ENCODE results near the gene PKDCC.

GRCh38 chr2:42001711-42002201 lies 46.1 kb upstream of the PKDCC start:
- TF ChIP-seq POLR2A (IDR thresholded peaks at IDR 0.05; ENCODE audit: low read depth, low read length) (no peak), POLR2AphosphoS5 (IDR thresholded peaks at IDR 0.05; ENCODE audit: low read depth, low read length) (no peak), SPI1 (IDR thresholded peaks at IDR 0.05; ENCODE audit: low read depth, low read length) (no peak), POU2F2 (IDR thresholded peaks at IDR 0.05; ENCODE audit: low read depth, low read length) (no peak)
